Measurements from ENCODE around the gene FNIP2.

Gene FNIP2

GRCh38 chr4:158826057-158826456 lies 57.2 kb downstream of the FNIP2 start:
- H3K27ac ChIP-seq (ENCODE audit: extremely low read depth, low read depth, low read length) = no peak overlapping the region
- peaks cover 0 to 4% of the 10 kb centered on the region in 2 experiments; a peak in 1 of 3 replicates for H3K36me3 ChIP-seq (ENCODE audit: control insufficient read depth in 2 of 2, insufficient read depth in 1 of 2, low read length in 2 of 2)
- TF ChIP-seq ZNF624 (tag by site-specific recombination; IDR thresholded peaks at IDR 0.05) = no peak
- TF ChIP-seq ZNF473 (tag by site-specific recombination; IDR thresholded peaks at IDR 0.05) = no peak
- TF ChIP-seq ZNF2 (tag by site-specific recombination; IDR thresholded peaks at IDR 0.05) = no peak
- TF ChIP-seq BCL6B (tag by site-specific recombination; IDR thresholded peaks at IDR 0.05) = no peak
- TF ChIP-seq KLF10 (tag by site-specific recombination; IDR thresholded peaks at IDR 0.05) = no peak
- TF ChIP-seq, protein P1, sequence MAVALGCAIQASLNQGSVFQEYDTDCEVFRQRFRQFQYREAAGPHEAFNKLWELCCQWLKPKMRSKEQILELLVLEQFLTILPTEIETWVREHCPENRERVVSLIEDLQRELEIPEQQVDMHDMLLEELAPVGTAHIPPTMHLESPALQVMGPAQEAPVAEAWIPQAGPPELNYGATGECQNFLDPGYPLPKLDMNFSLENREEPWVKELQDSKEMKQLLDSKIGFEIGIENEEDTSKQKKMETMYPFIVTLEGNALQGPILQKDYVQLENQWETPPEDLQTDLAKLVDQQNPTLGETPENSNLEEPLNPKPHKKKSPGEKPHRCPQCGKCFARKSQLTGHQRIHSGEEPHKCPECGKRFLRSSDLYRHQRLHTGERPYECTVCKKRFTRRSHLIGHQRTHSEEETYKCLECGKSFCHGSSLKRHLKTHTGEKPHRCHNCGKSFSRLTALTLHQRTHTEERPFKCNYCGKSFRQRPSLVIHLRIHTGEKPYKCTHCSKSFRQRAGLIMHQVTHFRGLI (tag by site-specific recombination; IDR thresholded peaks at IDR 0.05) = no peak
- no peak for TF ChIP-seq KLF16 (tag by site-specific recombination; IDR thresholded peaks at IDR 0.05)
- TF ChIP-seq IKZF3 (tag by site-specific recombination; IDR thresholded peaks at IDR 0.05) = no peak
- TF ChIP-seq ZBTB6 (tag by site-specific recombination; IDR thresholded peaks at IDR 0.05) = no peak
- TF ChIP-seq ZNF529 (tag by site-specific recombination; IDR thresholded peaks at IDR 0.05; ENCODE audit: insufficient replicate concordance) = no peak
- no peak for TF ChIP-seq SP2 (tag by site-specific recombination; IDR thresholded peaks at IDR 0.05)
- TF ChIP-seq GFI1B (tag by site-specific recombination; IDR thresholded peaks at IDR 0.05) = no peak
- no peak for TF ChIP-seq RBAK (tag by site-specific recombination; IDR thresholded peaks at IDR 0.05)
- no peak for TF ChIP-seq ZNF521 (tag by site-specific recombination; IDR thresholded peaks at IDR 0.05)
- TF ChIP-seq BCL11B (tag by site-specific recombination; IDR thresholded peaks at IDR 0.05; ENCODE audit: low read depth) = no peak
- TF ChIP-seq ZSCAN30 (tag by site-specific recombination; IDR thresholded peaks at IDR 0.05) = no peak
- no peak for TF ChIP-seq REST (tag by site-specific recombination; IDR thresholded peaks at IDR 0.05)
- no peaks in the 10 kb centered on the region for H3K9me3 ChIP-seq (ENCODE audit: control insufficient read depth, insufficient read depth, low read depth, low read length)
- no peak overlapping the region for H3K4me3 ChIP-seq (ENCODE audit: low read depth, low read length)
- H3K4me1 ChIP-seq (ENCODE audit: control insufficient read depth, insufficient read depth, low read length) = peaks cover 33% of the 10 kb centered on the region
- POLR2A ChIA-PET = no interaction called here
- CTCF ChIA-PET = interaction anchor here (1.1 to 1.2 kb wide), 2 partner anchors 19 to 26 kb away, joined by 3 to 8 read pairs; no protein-coding TSS in a partner anchor

- Histone ChIP-seq H3K9me3 (ENCODE audit: control insufficient read depth, insufficient read depth, low read depth, low read length) (no peaks in the 10 kb centered on the region), H3K36me3 (ENCODE audit: control insufficient read depth in 2 of 2, insufficient read depth in 1 of 2, low read length in 2 of 2) (peaks cover 0 to 7% of the 10 kb centered on the region in 2 experiments; a peak in 1 of 3 replicates), H3K27ac (ENCODE audit: extremely low read depth, low read depth, low read length) (no peak overlapping the region), H3K4me3 (ENCODE audit: low read depth, low read length) (no peak overlapping the region), H3K4me1 (ENCODE audit: control insufficient read depth, insufficient read depth, low read length) (peaks cover 27% of the 10 kb centered on the region)
- TF ChIP-seq, protein P2, sequence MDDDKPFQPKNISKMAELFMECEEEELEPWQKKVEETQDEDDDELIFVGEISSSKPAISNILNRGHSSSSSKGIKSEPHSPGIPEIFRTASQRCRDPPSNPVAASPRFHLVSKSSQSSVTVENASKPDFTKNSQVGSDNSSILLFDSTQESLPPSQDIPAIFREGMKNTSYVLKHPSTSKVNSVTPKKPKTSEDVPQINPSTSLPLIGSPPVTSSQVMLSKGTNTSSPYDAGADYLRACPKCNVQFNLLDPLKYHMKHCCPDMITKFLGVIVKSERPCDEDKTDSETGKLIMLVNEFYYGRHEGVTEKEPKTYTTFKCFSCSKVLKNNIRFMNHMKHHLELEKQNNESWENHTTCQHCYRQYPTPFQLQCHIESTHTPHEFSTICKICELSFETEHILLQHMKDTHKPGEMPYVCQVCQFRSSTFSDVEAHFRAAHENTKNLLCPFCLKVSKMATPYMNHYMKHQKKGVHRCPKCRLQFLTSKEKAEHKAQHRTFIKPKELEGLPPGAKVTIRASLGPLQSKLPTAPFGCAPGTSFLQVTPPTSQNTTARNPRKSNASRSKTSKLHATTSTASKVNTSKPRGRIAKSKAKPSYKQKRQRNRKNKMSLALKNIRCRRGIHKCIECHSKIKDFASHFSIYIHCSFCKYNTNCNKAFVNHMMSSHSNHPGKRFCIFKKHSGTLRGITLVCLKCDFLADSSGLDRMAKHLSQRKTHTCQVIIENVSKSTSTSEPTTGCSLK (tag by site-specific recombination; IDR thresholded peaks at IDR 0.05) = no peak
- no peak for TF ChIP-seq ZNF280D (tag by site-specific recombination; IDR thresholded peaks at IDR 0.05)
- TF ChIP-seq ZNF561 (tag by site-specific recombination; IDR thresholded peaks at IDR 0.05; ENCODE audit: borderline replicate concordance) = no peak
- no peak for TF ChIP-seq ZSCAN30 (tag by site-specific recombination; IDR thresholded peaks at IDR 0.05)
- ChIA-PET CTCF (interaction anchor here (1.1 kb wide), 1 partner anchor 25 kb away, joined by 8 read pairs; no protein-coding TSS in a partner anchor), POLR2A (no interaction called here)
These were observed 58.1 kb downstream of the FNIP2 start for GRCh38 chr4:158826882-158827281.
